IMR-90 (cell line): ENCODE measurements around the gene ZNF714. TPM values are rescaled to one million over a fixed set of nuclear protein-coding genes. Genes with fewer than 3 reads are reported as not detected.

Source experiments
- ATAC-seq: fragments of 200-7000 bp; cut with Tn5 transposase; 2 replicates; pipeline ENCODE4 v1.9.1; 2020; ENCODE audit warnings: low read depth, mild to moderate bottlenecking, moderate library complexity
- BruUV-seq: library from RNA; stranded (reverse); fragments of 400-500 nt; replicated peaks from 2 replicates; lab custom pipeline; 2021; lab: Mats Ljungman, UMichigan
- CTCF ChIA-PET: fragments of 300-600 bp; formaldehyde crosslinking; extraction: SDS; loops from one replicate; lab custom pipeline; 2021; ENCODE audit warnings: antibody characterized with exemption; lab: Yijun Ruan, JAX
- POLR2A ChIA-PET: fragments of 300-600 bp; sonication (Branson Sonifier 250); formaldehyde crosslinking; loops from one replicate; lab custom pipeline; 2022; ENCODE audit warnings: antibody characterized with exemption; ENCODE audit not compliant: unreplicated experiment; lab: Charles Lee
- DNase-seq: peaks from one replicate; pipeline ENCODE4 v3.0.0; 2013
- H2AFZ ChIP-seq: replicated peaks from 2 replicates; pipeline ENCODE3; 2013; ENCODE audit warnings: low read length, mild to moderate bottlenecking; ENCODE audit not compliant: poor library complexity
- H2AK5ac ChIP-seq: 2 replicates; pipeline ENCODE4 v1.6.1; 2013; ENCODE audit warnings: low read depth, low read length, inconsistent platforms
- H2AK9ac ChIP-seq: replicated peaks from 2 replicates; pipeline ENCODE3; 2013; ENCODE audit warnings: mild to moderate bottlenecking, low read depth, low read length, moderate library complexity; ENCODE audit not compliant: poor library complexity
- H2BK120ac ChIP-seq: 2 replicates; pipeline ENCODE4 v1.6.1; 2013; ENCODE audit warnings: low read depth, low read length, inconsistent platforms
- H2BK15ac ChIP-seq: 3 replicates; pipeline ENCODE4 v1.6.1; 2013; ENCODE audit warnings: low read depth, low read length, inconsistent platforms
- H2BK20ac ChIP-seq: 2 replicates; pipeline ENCODE4 v1.6.1; 2013; ENCODE audit warnings: low read depth, mild to moderate bottlenecking, inconsistent platforms, low read length, moderate library complexity
- H2BK5ac ChIP-seq: 2 replicates; pipeline ENCODE4 v1.6.1; 2013; ENCODE audit warnings: mild to moderate bottlenecking, low read depth, low read length, inconsistent platforms; ENCODE audit not compliant: poor library complexity, severe bottlenecking
- H3K14ac ChIP-seq: replicated peaks from 2 replicates; pipeline ENCODE4 v1.6.1; 2013; ENCODE audit warnings: low read depth, low read length, inconsistent platforms
- H3K18ac ChIP-seq: 2 replicates; pipeline ENCODE4 v1.6.1; 2013; ENCODE audit warnings: low read depth, low read length, control low read depth
- H3K23ac ChIP-seq: 2 replicates; pipeline ENCODE4 v1.6.1; 2013; ENCODE audit warnings: low read depth, low read length, inconsistent platforms
- H3K27ac ChIP-seq: 2 replicates; pipeline ENCODE4 v1.5.1; 2013; ENCODE audit warnings: mild to moderate bottlenecking, control low read depth, low read length; ENCODE audit not compliant: insufficient read depth
- H3K27me3 ChIP-seq: 2 replicates; pipeline ENCODE4 v1.6.1; 2013; ENCODE audit warnings: low read length; ENCODE audit not compliant: control insufficient read depth, insufficient read depth
- H3K36me3 ChIP-seq: 2 replicates; pipeline ENCODE4 v1.6.1; 2013; ENCODE audit warnings: low read length, mixed read lengths; ENCODE audit not compliant: control insufficient read depth, insufficient read depth
- H3K4ac ChIP-seq: 2 replicates; pipeline ENCODE4 v1.6.1; 2013; ENCODE audit warnings: low read depth, low read length, inconsistent platforms
- H3K4me1 ChIP-seq: 2 replicates; pipeline ENCODE4 v1.6.1; 2013; ENCODE audit warnings: low read length, mixed read lengths; ENCODE audit not compliant: control insufficient read depth, insufficient read depth
- H3K4me2 ChIP-seq: 2 replicates; pipeline ENCODE4 v1.6.1; 2013; ENCODE audit warnings: low read depth, mild to moderate bottlenecking, control low read depth, low read length, moderate library complexity
- H3K4me3 ChIP-seq: 2 replicates; pipeline ENCODE4 v1.5.1; 2013; ENCODE audit warnings: low read depth, mild to moderate bottlenecking, control low read depth, low read length, moderate library complexity; ENCODE audit not compliant: insufficient read depth
- H3K56ac ChIP-seq: 2 replicates; pipeline ENCODE4 v1.6.1; 2013; ENCODE audit warnings: low read length, inconsistent platforms; ENCODE audit not compliant: insufficient read depth; ENCODE audit errors: extremely low read depth
- H3K79me1 ChIP-seq, 2 experiments: 2 replicates each; pipeline ENCODE4 v1.6.1; 2013; ENCODE audit warnings: low read length in 2 of 2, inconsistent platforms in 1 of 2, low read depth in 1 of 2
- H3K9ac ChIP-seq: 2 replicates; pipeline ENCODE4 v1.6.1; 2013; ENCODE audit warnings: low read depth, low read length, control low read depth
- H3K9me1 ChIP-seq: 2 replicates; pipeline ENCODE4 v1.6.1; 2013; ENCODE audit warnings: low read length, inconsistent platforms; ENCODE audit not compliant: insufficient read depth
- H3K9me3 ChIP-seq: 2 replicates; pipeline ENCODE4 v1.6.1; 2013; ENCODE audit warnings: low read length; ENCODE audit not compliant: control insufficient read depth, insufficient read depth
- H4K20me1 ChIP-seq: 2 replicates; pipeline ENCODE4 v1.6.1; 2013; ENCODE audit warnings: low read length, inconsistent platforms; ENCODE audit not compliant: insufficient read depth
- H4K5ac ChIP-seq: 2 replicates; pipeline ENCODE4 v1.6.1; 2013; ENCODE audit warnings: mild to moderate bottlenecking, low read depth, low read length, control low read depth
- H4K8ac ChIP-seq, 2 experiments: 2 replicates each; pipeline ENCODE4 v1.6.1; 2013; ENCODE audit warnings: low read depth in 2 of 2, low read length in 2 of 2, control low read depth in 1 of 2, inconsistent platforms in 1 of 2
- H4K91ac ChIP-seq: 2 replicates; pipeline ENCODE4 v1.6.1; 2013; ENCODE audit warnings: low read depth, low read length, inconsistent platforms; ENCODE audit not compliant: insufficient read depth
- BHLHE40 ChIP-seq: fragments of 150-350 bp; IDR thresholded peaks from 2 replicates; pipeline ENCODE4 v1.6.1; 2016; ENCODE audit warnings: mild to moderate bottlenecking, low read depth, low read length
- CEBPB ChIP-seq: IDR thresholded peaks from 2 replicates; pipeline ENCODE4 v1.6.1; 2012; ENCODE audit warnings: low read depth, low read length, improper control_type of control experiment
- CTCF ChIP-seq: conservative IDR thresholded peaks from 2 replicates; pipeline ENCODE4 v1.5.1; 2012; ENCODE audit warnings: mild to moderate bottlenecking, low read depth, low read length, improper control_type of control experiment
- FOS ChIP-seq: fragments of 150-350 bp; IDR thresholded peaks from 2 replicates; pipeline ENCODE4 v1.6.1; 2016; ENCODE audit warnings: low read depth, low read length
- MAZ ChIP-seq: IDR thresholded peaks from 2 replicates; pipeline ENCODE4 v1.6.1; 2012; ENCODE audit warnings: low read depth, mild to moderate bottlenecking, low read length, improper control_type of control experiment, moderate library complexity, borderline replicate concordance
- MXI1 ChIP-seq: IDR thresholded peaks from 2 replicates; pipeline ENCODE4 v1.6.1; 2012; ENCODE audit warnings: low read depth, mild to moderate bottlenecking, low read length, moderate library complexity, borderline replicate concordance
- NFE2L2 ChIP-seq: fragments of 150-350 bp; IDR thresholded peaks from 2 replicates; pipeline ENCODE4 v1.6.1; 2016; ENCODE audit warnings: low read depth, mild to moderate bottlenecking, low read length
- POLR2A ChIP-seq: IDR thresholded peaks from 2 replicates; pipeline ENCODE4 v1.6.1; 2012; ENCODE audit warnings: mild to moderate bottlenecking, low read depth, low read length
- RAD21 ChIP-seq: IDR thresholded peaks from 2 replicates; pipeline ENCODE4 v1.6.1; 2012; ENCODE audit warnings: low read length, improper control_type of control experiment
- RCOR1 ChIP-seq: IDR thresholded peaks from 2 replicates; pipeline ENCODE4 v1.6.1; 2012; ENCODE audit warnings: mild to moderate bottlenecking, low read length, improper control_type of control experiment; ENCODE audit not compliant: insufficient replicate concordance
- RFX5 ChIP-seq: IDR thresholded peaks from 2 replicates; pipeline ENCODE4 v1.8.0; 2012; ENCODE audit warnings: low read depth, mild to moderate bottlenecking, low read length, moderate library complexity
- WGBS, 2 experiments: methylation state at CpG; one replicate each; pipeline versions ENCODE4 v1.1.5 to v1.1.7; 2013; ENCODE audit warnings: missing lambda C conversion rate in 2 of 2; ENCODE audit not compliant: insufficient read length in 1 of 2; ENCODE audit errors: extremely low coverage in 2 of 2; 5-methylcytosine and 5-hydroxymethylcytosine counted together
- dilution Hi-C: fragments of 300-500 bp; cut with HindIII; formaldehyde crosslinking; loops from one replicate; pipeline ENCODE4 v1.14.3; 2018; ENCODE audit warnings: low sequenced_read_pairs; ENCODE audit not compliant: unreplicated experiment
- in situ Hi-C: fragments of 300-500 bp; cut with MboI; formaldehyde crosslinking; loops from 3 replicates; pipeline ENCODE4 v1.14.3; 2019; ENCODE audit warnings: low sequenced_read_pairs, inconsistent platforms, mixed read lengths
- intact Hi-C: fragments of 100-400 bp; cut with micrococcal nuclease; formaldehyde crosslinking; loops from 2 replicates; pipeline ENCODE4 v1.10.0; 2022
- polyA plus RNA-seq, 3 experiments: library from polyadenylated mRNA; depleted of rRNA; stranded (reverse); fragments of >200 nt; gene quantifications; 2 replicates each; pipeline ENCODE4 v1.2.3, GENCODE V29; 2012; ENCODE audit warnings: low replicate concordance in 1 of 3
- total RNA-seq: library from RNA; depleted of rRNA; stranded (reverse); fragments of >200 nt; gene quantifications from 2 replicates; pipeline ENCODE4 v1.2.3, GENCODE V29; 2012

ZNF714 gene
- total and polyA plus RNA-seq, 2 of the 4 experiments (the other 2 are of a cell fraction): 7.2 to 14.3 TPM

- no peak overlapping the region for H3K56ac ChIP-seq
- dilution Hi-C loops: no loop called here
- no peak for DNase-seq
These were observed 48.2 kb downstream of the ZNF714 start for GRCh38 chr19:21130097-21130775.

More at GRCh38 chr19:21130097-21130775, 48.2 kb downstream of the ZNF714 start:
- H2BK15ac ChIP-seq: no peak overlapping the region
- H4K20me1 ChIP-seq: no peaks in the 10 kb centered on the region
- no peaks in the 10 kb centered on the region for H3K9me3 ChIP-seq
- intact Hi-C loops (no loop called here), in situ Hi-C loops (no loop called here)
- no peak overlapping the region for H2BK120ac ChIP-seq
- H3K4me3 ChIP-seq: no peak overlapping the region
- ChIA-PET POLR2A (no interaction called here), CTCF (no interaction called here)
- H3K4ac ChIP-seq: no peak overlapping the region
- TF ChIP-seq POLR2A (no peak), RCOR1 (no peak), MXI1 (no peak), BHLHE40 (no peak), RAD21 (no peak), NFE2L2 (no peak), CEBPB (no peak), CTCF (no peak), FOS (no peak), MAZ (no peak), RFX5 (no peak)
- no peak overlapping the region for H3K18ac ChIP-seq
- H3K9ac ChIP-seq: no peak overlapping the region
- no peak overlapping the region for H2AK5ac ChIP-seq
- H3K27me3 ChIP-seq: no peaks in the 10 kb centered on the region
- H2AK9ac ChIP-seq: no peak overlapping the region
- no peak overlapping the region for H2AFZ ChIP-seq
- no peaks in the 10 kb centered on the region for H3K79me1 ChIP-seq
- no peaks in the 10 kb centered on the region for H3K4me1 ChIP-seq
- no CpG with 5 or more reads among the region's 3 CpGs for WGBS, 2 experiments
- H3K23ac ChIP-seq: no peak overlapping the region
- H3K9me1 ChIP-seq: no peaks in the 10 kb centered on the region
- H3K4me2 ChIP-seq: no peak overlapping the region
- H3K27ac ChIP-seq: no peak overlapping the region
- no peak overlapping the region for H3K14ac ChIP-seq
- ATAC-seq: no peak
- no peaks in the 10 kb centered on the region for H3K36me3 ChIP-seq
- H2BK20ac ChIP-seq: no peak overlapping the region
- no peak overlapping the region for H4K8ac ChIP-seq
- no peak overlapping the region for H4K5ac ChIP-seq
- no TSS peak for BruUV-seq
- H4K91ac ChIP-seq: no peak overlapping the region
- no peak overlapping the region for H2BK5ac ChIP-seq
